Hindlimb muscle (tissue), 1 donor: Measurements from ENCODE around the gene JPH2. TPM values are rescaled to one million over a fixed set of nuclear protein-coding genes. Genes with fewer than 3 reads are reported as not detected.
A peak's percentile ranks its signal among the peaks of the same experiment; 100 is the strongest.

Source experiments
- DNase-seq: peaks from one replicate; pipeline ENCODE4 v3.0.0-alpha.2; 2013
- polyA plus RNA-seq: library from polyadenylated mRNA; unstranded; fragments of 120-200 nt; gene quantifications from one replicate; pipeline ENCODE4 v1.2.1, GENCODE V29; 2013; ENCODE audit not compliant: insufficient read length

Gene JPH2
- polyA plus RNA-seq, 1 donor: 127 TPM

DNA sequence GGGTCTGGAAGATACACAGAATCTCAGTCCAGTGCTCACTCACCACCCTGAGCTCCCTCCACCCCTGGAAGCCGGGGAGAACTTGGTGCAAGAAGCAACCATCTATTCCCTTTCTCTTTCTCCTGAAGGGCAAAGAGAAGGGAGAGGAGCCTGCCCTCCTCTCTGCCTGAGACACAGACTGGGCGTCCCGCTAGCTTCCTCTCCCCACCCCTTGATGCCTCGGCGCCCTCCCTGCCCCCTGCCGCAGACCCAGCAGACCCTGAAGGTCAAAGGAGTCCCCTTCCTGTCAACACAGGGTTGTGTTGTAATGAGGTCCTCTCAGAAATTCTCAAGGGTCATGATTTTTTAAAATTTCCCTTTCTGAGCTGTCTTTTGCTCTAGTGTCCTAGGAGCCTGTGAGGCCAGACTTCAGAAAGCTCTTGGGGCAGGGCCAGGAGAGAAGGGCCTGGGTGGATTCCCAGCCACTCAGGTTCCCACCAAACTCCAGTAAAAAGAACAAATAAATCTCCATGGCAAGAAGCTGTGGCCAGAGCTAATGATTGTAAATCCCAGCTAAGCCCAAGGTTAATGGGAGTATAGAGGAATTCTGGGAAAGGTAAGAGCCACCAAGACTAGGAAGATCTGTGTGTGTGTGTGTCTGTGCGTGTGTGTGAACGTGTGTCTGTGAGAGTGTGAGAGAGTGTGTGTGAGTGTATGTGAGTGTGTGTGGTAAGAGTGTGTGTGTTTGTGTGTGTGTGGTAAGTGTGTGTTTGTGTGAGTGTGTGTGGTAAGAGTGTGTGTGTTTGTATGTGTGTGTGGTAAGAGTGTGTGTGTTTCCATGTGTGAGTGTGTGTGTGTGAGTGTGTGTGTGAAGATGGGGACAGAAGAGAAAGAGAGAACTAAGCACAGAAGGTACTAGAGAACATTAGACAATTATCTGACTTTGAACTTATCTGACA is 1.1 kb upstream of the JPH2 start:
- no peak for DNase-seq

DNA sequence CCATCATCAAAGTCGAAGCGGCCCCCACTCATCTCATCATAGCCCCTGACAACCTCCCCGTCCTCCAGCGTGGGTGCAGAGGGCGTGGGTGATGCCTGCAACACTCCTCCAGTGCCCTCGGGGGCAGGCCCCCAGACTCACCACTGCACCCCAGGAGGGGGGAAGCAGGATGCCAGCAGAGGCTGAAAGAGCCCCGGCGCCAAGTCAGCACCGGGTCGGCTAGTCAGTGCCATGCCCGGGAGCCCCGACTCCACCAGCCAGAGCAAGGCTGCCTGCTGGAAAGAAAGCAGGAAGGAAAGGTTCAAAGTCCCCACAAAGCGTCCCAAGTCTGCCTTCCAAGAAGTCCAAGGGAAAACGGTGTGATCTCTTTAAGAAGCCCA is 324 bp downstream of the JPH2 start:
- DNase-seq: no peak

DNA sequence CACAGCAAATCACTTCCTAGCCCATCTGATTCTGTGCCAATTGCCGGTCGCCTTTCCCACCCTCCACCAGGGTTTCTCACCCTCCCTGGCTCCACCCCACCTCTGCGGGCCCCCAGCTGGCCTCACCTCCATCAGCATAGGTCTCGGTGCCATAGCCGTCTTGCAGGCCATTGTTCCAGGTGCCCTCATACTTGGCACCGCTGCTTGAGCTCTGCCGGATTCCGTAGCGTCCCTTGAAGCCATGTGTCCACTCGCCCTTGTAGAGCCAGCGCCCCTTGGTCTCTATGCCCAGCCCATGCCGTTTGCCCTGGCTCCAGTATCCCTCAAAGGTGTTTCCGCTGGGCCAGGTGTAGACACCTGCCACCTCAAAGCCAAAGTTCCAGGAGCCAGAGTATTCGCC is 787 bp downstream of the JPH2 start:
- DNase-seq: no peak

DNA sequence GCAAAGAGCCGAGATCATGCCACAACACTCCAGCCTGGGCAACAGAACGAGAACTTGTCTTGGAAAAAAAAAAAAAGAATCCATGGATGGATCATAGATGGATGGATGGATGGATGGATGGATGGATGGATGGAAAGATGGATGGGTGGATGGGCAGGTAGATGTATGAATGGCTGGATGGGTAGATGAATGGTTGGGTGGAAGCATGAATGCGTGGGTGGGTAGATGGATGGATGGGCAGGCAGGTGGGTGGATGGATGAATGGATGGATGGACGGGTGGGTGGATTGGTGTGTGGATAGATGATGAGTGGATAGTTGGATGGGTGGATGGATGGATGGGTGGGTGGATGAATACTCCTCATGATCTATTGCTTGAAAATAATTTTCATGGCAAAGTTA is 1.4 kb downstream of the JPH2 start:
- no peak for DNase-seq

DNA sequence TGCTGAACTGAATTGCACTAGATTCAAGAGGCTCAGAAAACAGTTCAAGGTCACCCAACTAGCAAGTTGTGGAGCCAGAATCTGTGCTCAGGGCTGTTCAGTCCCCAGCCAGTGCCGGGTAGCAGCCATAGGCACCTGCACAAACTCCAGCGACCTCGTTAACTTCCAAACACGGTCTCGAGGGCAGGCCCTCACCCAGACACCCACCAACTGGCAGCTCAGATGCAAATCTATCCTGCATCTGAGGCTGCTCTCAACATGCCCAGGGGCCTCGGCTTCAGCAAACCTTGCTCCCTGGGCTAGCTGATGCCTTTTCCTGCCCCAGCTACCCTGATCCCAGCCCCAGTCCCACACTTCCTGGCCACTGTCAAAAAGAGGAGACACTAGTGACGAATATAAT is 3.7 kb downstream of the JPH2 start:
- DNase-seq: no peak

DNA sequence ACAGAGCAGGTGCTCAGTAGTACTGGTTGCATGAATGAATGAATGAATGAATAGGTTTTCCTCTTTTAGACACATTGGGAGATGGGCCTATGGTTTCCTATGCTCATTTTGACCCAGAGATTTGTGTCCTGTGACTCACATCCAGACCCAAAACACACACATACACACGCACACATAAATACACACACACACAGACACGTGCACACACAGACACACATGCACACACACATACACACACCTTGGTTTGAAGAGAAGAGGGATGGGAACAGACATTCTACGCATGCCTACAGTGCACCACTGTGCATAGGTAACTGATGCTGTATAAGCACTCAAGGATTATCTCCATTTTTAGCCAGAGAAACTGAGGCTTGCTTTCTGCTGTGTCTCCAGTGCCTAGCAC is 4.1 kb downstream of the JPH2 start:
- DNase-seq: no peak

DNA sequence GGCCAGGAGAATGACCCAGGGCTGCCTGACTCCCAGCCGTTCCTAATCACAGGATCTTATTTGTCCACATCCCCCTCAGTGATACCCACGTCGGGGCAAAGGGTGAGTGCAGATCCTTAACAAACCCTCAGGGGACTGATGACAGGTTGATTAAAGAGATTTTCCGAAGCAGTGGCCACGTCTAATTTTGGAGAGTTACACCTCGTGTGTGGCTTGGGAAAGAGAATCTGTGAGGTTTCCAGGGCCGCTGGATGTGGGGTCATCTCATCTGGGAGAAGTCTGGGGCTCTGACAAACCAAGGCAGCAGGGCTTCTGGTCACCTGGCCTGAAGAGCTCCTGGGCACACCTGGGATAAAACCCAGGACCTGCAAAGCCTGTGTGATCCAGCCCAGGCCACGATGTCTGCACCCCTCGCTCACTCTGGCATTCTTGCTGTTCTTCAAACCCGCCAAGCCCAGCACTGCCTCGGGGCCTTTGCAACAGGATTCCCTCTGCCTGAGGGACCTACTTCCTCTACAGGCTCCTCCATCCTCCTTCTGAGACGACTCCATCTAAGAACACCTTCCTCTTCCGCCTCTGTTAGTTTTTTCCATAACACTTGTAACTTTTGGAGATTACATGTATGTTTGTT is 4.7 kb downstream of the JPH2 start:
- no peak for DNase-seq

DNA sequence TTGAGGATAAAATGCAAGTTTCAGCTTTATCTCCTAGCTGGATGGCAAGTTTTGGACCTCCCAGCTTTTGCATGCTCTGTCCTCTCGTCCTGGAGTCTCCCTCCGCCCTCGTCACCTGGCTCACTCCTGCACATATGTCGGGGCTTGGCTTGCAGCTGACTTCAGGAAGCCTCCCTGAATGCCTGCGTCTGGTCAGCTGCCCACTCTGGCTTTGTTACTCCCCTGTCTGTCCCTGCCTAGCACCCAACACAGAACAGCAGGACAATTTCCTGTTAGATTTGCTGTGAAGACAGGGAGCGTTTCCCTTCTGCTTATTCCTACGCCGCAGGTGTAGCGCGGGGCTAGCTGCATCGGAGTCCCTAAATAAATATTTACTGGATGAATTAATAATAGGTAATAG is 5.4 kb downstream of the JPH2 start:
- DNase-seq: no peak

DNA sequence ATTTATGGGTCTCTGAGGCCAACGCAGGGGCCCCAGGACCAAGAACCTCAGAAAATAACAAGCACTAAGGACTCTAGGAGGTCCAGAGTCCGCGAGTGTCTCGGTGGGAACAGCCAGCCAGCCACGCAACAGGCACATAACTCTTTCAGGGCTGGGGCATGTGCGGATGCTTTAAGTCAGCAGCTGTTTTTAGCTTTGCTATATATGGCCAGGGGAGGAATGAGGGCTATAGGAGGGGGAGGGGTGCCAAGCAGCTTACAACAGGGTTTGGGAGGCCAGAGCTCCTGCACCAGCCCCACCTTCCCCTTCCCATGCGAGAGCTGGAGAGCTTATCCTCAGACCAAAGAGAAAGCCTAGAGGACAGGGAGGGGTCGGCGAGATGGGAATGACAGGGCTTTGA is 6.2 kb downstream of the JPH2 start:
- DNase-seq: no peak

DNA sequence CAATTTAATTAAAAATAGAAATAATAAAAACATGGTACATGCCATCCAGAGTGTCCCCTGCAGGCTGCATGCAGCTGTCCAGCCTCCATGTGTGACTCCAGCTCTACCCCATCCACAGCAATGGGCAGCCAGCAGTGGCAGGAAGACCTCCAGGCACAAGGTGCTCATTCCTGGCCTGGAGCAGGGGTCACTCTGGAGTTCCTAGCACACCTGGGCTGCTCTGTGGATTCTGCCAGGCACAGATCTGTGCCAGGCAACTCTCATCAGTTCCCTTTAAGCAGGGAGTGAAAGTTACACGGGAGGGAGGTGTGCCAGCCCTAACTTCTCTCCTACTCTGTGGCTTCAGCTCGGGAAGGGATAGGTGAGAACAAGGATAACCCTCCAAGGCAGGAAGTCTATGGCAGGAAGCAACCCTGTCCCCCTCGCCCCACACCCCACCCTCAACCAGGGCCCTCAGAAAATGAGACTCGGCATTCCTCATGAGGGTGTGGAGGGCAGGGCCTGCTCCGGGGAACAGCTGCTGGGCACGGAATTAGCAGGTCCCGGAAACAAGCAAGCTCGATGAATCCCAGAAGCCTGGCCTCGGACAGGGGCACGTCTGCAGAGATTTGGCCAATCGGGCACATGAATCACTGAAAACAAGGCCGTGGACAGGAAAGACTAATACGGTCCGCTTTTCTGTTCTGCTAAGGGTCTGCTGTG is 10.0 kb downstream of the JPH2 start:
- DNase-seq: no peak

DNA sequence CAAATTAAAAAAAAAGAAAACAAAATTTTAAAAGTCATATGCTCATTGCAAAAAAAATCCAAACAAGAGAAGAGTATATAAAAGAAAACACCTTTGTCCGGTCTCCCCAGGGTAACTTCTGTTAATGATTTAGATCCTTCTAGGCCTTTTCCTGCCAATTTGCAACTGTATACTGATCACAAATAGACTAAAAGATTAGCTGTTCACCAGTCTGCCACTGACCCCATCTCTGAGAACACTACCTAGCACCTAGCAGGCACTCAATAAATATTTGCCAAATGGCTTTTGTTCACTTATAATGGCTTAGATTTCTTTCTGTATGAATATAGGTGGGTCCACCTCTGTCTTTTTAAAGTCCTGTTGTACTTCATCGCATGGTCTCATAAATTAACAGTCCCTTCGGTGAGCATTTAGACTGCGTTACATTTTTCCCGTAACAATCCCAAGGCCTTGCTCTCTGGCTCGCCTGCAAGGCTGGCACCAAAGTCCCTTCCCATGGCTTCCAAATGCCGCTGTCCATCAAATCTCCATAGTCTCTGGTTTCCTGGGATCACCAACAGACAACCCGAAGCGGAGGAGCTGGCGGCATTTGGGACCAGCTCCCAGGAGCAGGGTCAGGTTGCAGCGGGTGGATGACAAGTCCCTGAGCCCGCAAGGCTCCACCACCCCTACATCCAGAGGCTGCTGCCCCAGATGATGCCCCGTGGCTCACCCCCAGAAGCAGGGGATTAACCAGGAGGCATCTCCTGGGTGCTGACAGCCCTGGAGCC is 11.8 kb downstream of the JPH2 start:
- DNase-seq: peak; percentile 67

DNA sequence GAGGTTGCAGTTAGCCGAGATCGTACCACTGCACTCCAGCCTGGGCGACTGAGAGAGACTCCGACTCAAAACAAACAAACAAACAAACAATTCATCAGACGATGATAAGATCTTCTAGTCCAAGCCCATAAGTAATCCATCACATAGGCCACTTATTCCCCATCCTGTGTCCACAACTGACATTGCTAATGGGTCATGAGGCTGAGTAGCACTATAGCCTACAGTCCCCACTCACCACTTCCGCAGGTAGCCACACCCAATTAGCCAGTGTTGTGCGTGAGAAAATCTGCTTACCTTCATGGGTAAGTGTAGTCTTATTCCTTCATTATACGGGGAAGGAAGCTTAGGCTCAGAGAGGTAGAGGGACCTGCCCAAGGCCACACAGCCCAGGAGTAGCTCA is 13.1 kb downstream of the JPH2 start:
- no peak for DNase-seq

DNA sequence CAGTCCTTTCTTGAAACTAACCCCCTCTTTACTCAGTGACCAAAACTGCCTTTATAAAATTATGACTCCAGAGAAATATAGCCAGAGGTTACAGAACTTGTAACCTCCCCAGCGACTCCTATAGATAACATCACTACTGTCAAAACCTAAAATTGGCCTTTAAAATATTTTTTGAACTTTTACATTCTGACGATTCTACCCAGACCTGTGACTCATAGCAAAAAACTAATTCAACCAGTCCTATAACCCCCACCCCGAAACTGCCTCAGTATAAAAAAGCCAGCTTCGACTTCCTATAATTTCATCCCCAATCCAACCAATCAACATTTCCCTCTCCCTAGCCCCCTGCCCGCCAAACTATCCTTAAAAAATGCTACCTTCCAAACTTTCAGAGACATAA is 13.9 kb downstream of the JPH2 start:
- no peak for DNase-seq

DNA sequence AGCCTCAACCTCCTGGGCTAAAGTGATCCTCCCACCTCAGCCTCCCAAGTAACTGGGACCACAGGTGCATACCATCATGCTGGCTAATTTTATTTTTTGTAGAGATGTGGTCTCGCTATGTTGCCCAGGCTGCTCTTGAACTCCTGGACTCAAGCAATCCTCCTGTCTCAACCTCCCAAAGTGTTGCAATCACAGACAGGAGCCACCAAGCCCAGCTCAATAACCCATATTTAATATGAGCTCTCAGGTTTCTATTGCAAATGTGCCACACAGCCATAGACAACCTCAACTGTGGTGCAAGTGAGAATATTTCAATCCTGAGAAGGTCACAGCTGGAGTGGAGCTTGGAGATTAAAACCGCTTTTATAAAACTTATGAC is 14.4 kb downstream of the JPH2 start:
- no peak for DNase-seq

DNA sequence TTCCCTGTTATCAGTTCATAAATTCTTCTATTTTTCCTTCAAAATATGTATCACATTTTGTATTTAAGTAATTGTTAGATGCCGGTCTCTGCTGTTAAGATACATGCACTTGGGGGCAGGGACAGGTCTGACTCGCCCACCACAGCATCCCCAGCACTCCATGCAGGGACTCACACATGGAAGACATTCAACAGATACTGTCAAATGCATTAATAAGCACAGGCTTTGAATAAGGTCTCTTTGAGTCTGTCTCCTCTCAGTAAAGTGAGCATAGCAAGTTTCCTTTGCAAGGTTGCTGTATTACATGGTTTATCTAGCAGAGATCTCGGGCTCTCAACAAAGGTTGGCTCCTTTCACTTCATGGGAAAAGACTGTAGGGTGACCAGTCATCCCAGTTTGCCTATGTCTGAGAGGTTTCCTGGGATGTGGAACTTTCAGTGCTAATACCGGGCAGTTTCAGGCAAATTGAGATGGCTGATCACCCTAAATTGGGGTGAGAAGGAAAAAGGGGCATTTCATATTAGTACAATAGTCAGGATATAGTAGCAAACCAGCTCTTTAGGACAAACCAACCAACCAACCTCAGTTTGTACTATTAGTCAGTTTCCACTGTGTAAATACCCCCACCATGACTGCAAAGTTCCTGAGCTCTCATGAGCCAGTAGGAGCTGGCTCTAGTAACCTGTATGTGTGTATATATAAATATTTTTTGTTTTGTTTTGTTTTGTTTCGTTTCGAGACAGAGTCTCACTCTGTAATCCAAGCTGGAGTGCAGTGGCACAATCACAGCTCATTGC is 15.0 kb downstream of the JPH2 start:
- no peak for DNase-seq

DNA sequence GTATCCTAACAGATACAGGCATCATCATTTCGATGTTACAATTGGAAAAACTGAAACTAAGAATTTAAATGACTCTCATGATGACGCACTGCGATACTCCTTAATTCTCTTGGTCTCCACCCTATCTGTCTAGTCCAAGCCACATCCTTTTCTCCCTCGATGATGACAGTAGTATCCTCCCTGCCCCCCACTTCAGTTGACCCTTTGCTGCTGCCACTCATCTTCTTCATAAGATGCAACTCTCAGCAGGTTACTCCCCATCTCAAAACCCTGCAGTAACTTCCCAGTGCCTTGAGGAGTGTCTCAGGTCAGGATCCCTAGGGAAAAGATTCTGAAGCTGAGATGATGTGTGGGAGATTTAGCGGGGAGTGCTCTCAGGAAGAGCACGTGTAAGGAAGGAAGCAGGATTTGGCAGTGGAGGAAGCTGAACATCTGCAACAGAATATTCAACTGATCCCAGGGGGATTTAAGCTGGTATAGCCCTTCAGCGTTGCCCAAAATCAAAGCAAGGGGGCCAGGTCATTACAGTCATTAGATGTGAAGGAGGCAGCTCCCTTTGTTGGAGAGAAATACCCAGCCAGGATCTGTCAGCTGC is 16.1 kb downstream of the JPH2 start:
- DNase-seq: no peak

DNA sequence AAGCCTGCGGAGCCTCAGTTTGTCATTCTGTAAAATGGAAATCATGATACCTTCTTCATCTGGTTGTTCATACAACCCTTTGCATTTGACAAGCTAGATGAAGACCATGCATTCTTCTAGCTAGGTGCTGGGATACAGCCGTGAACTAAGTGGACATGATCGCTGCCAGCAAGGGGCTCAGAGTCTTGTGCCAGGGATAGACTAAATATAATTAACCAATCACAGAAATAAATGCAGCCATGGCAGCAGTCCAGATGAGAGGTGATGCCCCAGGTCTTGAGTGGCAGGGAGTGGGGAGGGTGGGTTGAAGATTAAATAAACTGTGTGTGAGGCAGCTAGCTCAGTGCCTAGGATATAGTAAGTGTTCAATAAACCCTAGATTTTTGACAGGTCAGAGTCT is 19.3 kb downstream of the JPH2 start:
- DNase-seq: no peak

DNA sequence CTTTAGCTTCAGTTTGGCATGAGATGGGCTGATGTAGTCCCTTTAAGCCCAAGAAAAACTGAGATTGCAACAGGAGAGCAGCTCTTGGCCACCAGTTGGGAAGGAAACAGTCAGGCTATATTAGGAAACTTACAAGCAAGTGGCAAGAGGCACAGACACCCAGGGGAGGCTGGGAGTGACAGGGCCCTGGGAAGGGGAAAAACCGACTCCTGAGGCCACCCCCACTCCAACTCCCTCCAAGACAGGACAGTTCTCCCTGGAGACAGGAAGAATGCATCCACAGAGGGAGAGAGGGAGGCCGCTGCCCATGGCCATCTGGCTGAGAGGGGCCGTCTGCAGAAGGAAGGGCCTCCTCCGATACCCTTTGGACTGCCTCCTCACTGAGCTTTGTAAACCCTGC is 20.5 kb downstream of the JPH2 start:
- no peak for DNase-seq

DNA sequence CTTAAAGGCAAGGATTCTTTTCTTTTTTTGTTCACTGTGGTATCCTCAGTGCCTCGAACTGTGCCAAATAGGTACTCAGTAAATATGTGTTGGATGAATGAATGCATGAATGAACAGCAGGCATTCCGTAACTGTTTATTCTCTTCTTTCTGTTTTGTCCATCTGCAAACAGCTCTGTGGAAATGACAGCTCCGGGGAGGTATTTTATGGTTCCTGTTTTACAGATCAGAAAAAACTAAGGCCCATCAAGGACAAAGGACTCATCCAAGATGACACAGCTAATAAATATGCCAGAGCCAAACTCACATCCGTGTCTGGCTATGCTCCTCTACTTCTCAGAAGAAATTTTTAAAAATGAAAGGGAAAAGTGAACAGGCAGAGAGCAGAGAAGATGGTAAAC is 21.0 kb downstream of the JPH2 start:
- DNase-seq: no peak

DNA sequence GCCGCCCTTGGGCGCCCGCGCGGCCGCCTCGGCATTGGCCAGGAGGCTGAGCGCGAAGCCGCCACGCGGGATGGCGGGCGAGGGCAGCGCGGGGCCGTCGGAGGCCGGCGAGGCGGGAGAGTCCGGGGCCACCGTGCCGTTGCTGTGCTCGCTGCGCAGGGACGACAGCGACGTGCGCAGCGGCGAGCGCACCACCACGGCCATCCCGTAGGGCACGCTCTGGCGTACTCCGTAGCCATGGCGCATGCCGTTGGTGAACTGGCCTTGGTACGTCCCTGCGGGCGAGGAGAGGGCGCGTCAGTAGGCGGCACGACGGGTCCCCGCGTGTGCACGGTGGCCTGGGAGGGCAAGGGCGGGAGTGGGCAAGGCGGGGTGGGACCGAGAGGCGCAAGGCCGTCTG is 26.9 kb downstream of the JPH2 start:
- no peak for DNase-seq

DNA sequence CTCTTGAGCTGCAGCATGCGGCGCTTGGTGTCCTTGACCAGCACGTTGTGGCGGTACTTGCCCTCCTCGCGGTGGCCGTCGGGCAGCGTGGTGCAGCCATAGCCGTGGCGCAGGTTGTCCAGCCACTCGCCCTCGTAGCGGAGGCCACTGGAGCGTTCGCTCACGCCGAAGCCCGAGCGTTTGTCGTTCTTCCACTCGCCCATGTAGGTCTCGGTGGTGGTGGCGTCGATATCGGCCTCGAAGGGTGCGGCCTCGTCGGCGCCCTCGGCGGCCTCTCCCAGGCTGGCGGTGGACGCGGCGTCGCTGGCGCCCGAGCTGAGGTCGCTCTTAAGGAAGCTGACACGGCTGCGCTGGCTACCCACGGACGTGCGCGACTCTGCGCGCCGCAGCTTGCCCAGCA is 27.3 kb downstream of the JPH2 start:
- DNase-seq: no peak

DNA sequence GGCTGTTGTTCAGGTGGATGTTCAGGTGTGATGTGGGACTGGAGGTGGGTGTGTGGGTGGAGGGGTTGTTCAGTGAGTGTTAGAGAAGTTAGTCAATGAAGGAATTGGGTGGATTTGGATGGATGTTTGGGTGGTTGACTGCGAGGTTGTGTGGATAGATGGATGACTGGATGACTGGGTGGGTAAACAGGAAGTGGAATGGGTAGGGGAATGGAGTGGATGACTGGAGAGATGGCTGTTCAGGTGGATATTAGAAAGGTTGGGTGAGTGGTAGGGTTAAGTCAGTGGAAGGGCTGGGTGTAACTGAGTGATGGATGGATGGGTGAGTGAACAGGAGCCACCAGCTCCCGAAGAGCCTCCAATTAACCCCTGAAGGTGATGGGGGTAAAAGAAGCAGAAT is 27.9 kb downstream of the JPH2 start:
- no peak for DNase-seq
